GM19328 (cell line): ENCODE measurements around the gene COL4A6.
"Not testable (repeated sequence)": the region's sequence is repeated elsewhere in the genome, so short reads cannot be mapped to it uniquely, and the experiment has no call there.

Experiments
- ATAC-seq: cut with Tn5 transposase; IDR thresholded peaks from one replicate; pipeline ENCODE4 v1.9.1; 2021; ENCODE audit warnings: mild to moderate bottlenecking, moderate library complexity; ENCODE audit not compliant: unreplicated experiment

Gene COL4A6

DNA sequence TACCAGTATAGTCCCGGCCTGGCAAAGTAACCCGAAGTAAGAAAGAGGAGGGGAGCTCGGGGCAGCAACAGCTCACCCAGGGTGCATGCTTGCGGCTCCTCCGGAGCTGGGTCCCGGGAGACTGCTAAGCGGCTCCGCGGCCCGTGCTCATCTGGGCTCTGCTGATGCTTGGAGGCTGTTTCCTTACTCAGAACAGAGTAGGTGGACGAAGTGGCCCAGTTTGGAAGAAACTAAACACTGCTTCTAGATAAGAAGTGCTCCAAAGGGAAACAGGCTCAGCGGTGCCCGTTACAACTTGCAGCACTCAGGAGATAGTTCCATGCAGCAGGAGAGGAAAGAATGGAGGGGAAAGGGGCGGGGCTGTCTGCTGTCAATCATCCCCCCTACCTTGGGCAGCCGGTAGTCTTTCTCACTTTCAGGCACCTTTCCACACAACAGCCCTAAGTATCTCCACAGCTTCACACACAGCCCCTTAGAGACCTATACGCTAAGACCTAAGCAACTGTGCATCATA, at the start of gene COL4A6:
Gene COL4A6, minus strand, starts transcription at position 313 of the 514 bp plus-strand sequence. Its CDS starts 226 bp downstream, at position 87.
- no peak for ATAC-seq

DNA sequence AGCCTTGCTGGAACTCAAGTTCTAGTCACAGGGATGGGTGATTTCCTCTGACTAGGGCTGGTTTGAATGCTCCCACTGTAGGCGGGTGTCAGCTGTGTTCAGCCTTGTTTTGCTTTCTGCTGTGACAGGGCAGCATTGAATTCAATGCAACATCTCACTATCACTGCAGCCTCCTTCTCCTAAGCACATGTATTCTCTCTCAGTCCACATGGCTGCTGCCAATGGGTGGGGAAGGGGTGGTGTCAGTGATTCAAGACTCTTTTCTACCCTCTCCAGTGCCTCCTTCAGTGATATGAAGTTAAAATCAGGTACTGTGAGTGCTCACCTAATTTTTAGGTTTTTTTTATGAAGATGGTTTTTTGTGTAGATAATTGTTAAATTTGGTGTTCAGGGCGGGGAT, 47.7 kb upstream of the COL4A6 start:
- no peak for ATAC-seq

DNA sequence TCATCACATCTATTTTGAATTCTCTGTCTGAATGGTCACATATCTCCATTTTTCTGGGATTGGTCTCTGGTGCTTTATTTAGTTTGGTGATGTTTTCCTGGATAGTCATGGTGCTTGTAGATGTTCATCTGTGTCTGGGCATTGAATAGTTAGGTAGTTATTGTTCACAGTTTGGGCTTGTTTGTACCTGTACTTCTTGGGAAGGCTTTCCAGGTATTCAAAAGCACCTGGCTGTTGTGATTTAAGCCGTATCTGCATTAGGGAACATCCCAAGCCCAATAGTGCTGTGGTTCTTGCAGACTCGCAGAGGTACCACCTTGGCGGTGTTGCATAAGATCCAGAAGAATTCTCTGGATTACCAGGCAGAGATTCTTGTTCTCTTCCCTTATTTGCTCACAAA, 46.0 kb upstream of the COL4A6 start:
- ATAC-seq, result no peak

DNA sequence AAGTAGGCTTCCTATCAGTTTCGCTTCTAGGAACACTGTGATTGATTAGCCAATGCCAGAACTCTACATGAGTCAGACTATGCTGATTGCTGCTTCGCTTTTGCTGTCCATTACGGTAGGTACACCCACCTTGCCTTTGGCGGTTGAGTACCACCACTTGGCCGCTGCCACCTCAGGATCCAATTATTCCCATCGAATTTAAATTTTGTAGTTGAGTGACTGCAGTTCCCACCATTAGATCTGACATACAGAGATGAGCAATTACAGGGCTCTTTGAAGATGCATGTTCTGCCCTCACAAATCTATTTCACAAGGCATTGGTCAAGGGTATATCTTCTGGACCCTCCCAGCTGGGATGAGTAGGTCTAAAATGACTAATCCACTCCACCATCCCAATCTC, 43.3 kb upstream of the COL4A6 start:
- not testable (repeated sequence) for ATAC-seq

DNA sequence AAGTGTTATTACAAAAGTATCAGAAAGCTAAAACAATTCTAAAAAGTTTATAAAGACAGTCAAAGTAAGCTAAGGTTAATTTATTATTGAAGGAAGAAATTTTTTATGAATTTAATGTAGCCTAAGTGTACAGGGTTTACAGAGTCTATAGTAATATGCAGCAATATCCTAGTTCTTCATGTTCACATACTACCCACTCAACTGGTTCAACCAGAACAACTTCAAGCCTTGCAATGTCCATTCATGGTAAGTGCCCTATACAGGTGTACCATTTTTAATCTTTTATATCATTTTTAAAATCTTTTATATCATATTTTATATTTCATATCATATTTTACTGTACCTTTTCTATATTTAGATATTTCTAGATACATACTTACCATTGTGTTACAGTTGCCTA, 35.8 kb upstream of the COL4A6 start:
- ATAC-seq, result no peak

DNA sequence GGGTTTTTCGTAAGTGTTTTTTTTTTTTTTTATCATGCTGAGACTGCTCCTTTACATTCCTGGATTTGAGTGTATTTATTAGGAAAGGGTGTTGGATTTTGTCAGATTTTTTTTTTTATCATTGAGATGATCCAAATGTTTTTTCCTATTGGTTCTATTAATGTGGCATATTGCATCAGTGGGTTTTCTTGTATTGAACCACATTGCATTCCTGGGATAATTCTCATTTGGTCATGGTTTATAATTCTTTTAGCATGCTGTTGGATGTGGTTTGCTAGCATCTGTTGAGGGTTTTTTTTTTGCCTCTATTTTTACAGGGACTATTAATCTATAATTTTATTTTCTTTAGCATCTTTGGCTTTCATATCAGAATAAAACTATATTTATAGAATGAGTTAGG, 30.3 kb upstream of the COL4A6 start:
- ATAC-seq, result no peak

DNA sequence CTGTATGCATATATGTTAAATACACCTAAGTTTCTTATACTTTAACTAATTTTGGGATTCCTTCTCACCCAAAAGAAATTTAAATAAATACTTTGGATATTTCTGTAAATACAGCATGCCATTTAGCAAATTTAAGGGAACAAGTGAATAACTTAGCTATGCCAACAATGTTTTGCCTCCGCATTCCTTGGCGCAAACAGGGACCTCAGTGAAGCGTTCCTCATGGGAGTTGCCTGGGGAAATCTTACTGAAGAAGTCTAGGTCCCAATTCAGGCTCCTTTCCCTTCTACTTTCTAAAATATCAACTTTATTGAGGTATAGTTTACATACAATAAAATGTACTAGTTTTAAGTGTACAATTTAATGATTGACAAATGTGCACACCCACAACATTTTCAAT, 26.4 kb upstream of the COL4A6 start:
- ATAC-seq, result no peak

DNA sequence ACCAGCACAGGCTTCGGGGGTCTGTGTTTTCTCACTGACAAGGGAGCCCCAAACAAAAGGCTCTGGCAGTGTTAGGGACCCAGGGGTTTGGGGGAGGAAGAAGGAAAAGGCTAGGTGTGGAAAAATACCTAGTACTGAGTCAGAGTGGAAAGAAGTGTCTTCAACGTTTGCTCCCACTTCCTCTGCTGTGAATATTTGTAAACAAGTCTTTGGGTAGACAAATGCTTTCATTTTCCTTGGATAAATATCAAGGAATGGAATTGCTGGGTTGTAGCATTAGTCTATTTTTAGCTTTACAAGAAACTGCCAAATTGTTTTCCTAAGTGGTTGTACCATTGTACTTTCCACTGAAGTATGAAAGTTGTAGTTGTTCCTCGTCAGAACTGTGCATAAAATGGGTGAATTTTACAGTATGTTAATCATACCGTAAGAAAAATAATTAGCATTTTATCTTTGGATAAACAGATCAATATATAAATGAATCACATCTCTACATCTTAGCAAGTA, 18.8 kb upstream of the COL4A6 start:
- no peak for ATAC-seq

DNA sequence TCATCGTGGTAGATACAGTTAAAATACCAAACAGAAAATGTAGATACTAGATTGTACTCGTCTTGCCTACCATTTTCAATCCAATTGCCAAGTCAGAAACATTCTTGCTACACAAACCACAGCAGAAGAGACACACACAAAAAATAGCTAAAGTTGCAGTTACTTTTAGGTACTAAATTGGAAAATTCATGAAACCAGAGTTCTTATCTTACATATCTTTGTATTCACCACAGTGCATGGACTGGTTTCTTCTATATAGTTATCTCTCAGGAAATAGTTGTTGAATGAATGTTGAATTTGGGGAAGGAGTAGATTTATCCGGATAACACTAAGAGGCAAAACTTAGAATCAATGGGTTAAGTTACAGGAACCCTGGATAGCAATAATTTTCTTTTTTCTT, 15.6 kb upstream of the COL4A6 start:
- no peak for ATAC-seq

DNA sequence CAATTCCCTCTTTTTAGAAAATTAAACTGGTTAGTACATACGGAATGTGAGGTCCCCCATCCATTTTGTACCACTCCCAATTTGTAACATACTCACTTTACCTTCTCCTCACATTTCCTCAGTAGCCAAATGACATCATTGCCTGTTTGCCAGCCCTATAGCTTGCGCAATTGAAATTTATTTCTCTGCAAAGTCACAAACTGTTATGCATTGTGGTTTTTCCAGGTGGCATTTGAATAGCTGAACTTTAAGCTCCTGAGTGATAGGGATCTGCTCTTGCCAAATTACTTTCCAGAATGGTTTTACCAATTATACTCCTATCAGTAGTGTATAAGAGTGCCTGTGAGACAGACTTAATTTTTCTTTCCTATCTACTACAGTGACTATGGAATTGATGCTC, 9.1 kb upstream of the COL4A6 start:
- ATAC-seq, result no peak

DNA sequence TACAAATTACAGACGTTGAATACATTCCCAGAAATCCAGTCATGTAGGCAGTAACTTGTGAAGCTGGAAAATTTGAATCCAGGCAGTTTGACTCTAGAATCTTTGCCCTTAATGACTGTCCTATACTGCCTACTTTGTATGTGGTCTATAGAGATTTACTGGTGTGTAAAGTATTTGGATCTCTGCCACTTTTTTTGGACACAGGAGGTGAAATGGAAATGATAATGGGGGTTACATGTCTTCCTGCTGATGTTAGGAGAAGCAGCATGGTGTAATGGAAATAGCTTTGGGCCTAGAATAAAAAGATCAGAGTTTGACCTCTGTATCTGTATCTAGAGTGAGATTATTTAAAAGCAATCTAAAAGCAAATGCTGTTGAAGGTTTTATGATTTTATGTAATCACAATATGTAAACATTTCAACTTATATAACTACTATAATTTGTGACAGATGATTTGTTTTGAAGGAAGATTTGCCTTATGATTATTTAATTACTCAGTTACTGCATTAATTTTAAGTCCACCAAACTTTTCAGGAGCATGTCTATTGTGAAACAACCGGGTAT, 4.8 kb upstream of the COL4A6 start:
- no peak for ATAC-seq

DNA sequence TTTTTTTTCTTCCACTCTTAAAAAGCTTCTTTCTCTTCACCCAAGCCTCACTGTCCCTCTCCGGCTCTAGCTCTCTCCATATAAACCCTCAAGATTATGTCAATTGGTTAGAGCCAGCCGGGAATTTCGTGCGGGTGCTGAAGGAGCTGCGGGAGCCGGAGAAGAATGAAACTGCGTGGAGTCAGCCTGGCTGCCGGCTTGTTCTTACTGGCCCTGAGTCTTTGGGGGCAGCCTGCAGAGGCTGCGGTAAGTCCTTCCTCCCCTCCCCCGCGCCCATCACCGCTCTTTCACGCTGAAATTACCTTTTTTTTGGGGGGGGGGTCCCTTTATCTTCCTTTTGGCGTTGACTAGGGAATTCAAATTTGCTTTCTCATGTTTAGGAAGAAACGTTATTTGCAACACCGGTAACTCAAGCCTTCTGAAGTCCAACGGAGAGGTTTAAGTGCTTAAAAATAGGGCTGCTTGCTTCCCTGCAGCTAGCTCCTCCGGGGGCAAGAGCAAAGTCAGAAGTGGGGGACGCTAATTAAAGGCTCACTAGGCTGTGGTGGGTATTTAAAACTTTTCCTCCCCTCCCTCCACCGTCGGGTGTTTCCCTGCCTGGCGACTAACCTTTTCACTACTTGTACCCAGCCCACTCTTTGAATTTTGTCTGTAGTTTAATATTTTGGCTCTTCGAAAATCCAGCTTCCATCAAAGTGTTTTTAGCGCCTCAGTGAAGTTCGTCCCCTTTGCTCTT, 1.9 kb upstream of the COL4A6 start:
- no peak for ATAC-seq

DNA sequence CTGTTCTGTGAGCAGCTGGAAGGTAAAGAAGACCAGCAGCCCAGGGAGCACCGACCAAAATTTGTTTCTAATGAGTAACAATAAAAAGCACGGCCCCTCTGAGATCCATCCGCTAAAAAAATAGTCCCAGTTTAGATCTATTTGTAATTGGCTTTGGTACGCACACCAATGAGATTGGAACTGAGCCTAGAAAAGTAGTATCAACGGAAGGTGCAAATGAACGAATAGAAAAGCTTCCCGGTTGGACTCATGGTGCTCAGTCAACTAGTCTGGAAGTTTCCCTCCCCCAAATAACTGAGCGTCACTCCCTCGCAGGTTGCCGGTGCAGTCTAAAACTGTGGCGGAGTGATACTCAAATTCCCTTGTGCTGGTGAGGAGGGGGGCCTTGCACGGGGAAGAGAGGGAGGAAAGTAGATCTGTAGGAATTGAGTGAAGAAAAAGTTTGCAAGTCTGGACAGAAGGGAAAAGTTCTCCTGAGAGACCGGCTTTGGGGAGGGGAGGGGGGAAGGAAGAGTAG, 1.3 kb upstream of the COL4A6 start, which contains the start of gene COL4A5:
Gene COL4A5, plus strand, starts transcription at position 413 of the 517 bp plus-strand sequence. CDS start 288 bp downstream, outside the sequence.
- ATAC-seq, result no peak

DNA sequence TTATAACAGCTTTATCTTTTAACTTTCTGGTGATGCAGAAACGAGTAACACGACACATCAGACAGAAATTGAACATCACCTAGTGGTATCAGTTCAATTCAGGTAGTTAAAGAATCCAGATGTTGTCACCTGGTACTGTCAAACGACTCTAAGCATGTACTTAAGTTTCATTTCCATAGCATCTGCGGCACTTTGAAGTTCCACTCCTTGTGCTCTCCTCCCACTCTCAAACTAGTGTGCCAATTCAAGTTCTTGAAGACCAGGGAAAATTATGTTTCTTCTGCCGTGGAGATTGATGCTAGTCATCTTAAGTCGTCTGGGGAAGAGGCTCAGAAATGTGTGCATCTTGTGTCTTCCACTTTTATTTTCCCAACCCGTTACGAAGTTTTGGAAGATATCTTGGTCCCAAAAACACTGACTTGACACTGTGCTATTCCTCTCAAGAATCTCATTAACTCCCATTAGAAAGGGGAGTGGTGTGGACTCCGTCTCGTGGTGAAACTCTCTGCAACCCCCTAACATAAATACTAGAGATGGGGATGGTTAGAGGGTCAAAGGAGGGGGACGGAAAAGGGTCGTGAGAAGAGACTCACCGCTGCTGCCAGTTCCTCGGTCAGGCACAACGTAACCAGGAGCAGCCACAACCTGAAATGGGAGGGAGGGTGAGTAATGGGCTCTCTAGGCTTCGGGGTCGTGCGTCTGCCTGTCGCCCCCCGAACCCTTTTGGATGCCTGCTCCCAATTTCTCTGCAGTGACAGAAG, 693 bp downstream of the COL4A6 start:
- ATAC-seq, result no peak

DNA sequence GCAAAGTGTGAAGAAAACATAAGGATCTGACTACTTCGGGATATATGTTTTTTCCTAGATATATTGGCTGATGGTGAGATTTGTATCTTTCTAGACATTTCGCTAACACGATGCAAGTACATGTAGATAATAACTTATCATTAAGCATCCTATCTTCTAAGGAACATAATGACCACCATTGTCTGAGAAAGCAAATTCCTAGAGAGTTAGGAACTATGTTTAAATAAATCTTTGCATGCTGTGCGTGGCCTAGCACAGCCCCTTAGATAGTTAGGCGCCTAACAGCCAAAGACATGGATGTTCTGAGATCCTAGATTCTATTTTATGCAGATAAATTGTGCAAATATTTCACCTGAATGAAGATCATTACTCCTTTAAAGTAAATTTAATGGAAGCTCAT, 3.0 kb downstream of the COL4A6 start:
- ATAC-seq, result no peak

DNA sequence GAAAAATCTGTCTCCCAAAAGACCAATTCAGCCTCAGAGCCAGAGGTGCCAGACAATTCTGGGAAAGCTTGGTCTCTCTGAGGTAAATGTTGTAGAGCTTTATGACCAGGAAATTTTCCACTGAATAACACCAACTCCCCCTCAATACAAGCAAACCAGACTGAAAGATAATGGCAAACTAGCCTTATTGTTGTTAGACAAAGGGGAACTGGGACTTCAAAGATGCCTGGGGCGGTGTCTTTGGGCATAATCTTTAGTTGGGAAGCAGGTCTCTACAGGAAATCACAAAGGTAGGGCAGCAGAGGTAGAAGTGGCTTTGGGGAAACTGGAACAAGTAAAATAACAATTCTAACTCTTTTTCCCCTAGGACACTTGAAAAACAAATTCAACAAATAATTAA, 12.0 kb downstream of the COL4A6 start:
- ATAC-seq, result no peak

DNA sequence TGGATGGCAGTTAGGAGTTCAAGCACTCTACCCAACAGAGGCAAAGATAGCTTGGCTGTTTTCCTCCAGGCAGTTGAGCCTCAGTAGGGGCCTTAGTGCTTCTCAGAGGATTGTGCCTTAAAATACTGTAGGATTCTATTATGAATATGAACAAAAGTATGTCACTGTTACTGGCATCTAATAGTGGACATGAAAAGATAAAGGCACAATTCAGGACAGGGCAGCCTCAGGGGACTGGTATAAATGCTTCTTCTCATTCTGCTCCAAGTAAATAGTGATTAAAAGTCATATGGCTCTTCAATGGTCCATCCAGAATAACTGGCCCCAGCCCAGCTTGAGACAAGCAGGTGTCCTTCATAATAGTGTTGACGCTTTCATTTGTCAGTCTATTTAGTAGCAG, 17.7 kb downstream of the COL4A6 start:
- ATAC-seq, result no peak

DNA sequence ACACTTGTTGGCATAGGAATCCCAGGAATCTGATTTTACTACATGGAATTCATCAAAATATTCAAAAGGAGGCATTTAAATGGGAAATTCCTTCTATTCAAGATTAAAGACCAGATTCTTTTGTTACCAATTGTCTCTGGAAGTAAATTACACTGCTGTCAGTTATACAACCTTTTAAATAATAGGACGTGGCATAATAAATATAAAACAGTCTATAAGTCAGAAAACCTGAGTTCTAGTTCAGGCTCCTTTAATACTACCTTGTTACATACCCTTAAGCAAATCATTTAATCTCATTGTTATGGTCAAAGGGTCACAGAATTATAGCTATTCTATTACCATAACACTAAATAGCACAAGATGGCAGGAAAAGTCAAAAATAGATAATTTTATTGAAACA, 18.8 kb downstream of the COL4A6 start:
- ATAC-seq, result no peak

DNA sequence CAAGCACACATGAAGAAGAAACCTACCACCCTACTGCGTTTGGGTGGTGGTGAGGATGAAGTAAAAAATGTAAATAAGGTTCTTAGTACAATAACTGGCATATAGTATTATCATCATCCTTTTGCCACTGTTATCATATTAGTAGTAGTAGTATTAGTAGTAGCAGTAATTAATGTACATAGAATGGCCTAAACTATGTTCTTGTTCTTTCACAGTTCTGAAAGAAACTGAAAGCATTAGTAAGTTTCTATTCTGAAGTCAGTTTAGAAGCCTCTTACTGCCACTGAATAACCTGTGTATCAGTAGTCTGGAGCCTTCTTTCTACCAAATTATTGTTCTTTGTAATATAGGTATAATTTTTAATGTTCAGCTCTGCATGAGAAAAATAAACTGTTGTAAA, 21.0 kb downstream of the COL4A6 start:
- no peak for ATAC-seq

DNA sequence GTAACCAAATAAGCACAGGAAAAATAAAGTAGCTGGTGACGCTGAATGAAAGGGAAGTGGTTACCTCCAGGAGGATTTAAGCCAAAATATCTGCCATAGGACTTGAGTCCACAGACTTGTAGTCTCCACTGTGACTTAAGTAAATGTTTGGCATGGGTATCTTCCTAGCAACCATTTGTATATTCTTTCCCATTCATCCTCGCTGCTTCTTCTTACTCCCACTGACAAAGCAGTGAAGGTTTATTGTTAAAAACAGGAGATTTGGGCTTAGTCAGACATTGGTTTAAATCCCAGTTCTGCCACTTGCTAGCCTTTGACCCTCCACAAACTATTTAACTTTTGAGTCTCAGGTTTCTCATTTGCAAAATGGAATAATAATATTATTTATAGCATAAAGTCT, 22.3 kb downstream of the COL4A6 start:
- no peak for ATAC-seq

DNA sequence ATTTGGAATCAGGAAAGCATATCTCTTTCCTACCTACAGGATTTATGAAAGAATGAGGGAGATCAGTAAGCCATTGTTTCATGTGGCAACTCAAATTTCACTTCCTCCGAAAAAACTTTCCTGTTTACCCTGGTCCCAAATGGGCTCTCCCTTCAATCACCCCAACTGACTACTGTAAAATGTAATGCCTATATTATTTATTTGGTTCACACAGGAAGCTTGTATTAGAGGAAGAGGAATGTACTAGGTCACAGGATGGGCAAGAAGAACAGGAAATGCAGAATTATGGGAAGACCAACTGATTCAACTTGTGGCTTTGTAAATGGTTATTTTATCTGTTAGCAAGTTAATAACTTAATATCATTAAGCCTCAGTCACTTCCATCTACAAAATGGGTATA, 23.1 kb downstream of the COL4A6 start:
- ATAC-seq, result no peak
